ENCODE measurements around the gene COPS3. TPM values are rescaled to one million over a fixed set of nuclear protein-coding genes. Genes with fewer than 3 reads are reported as not detected.

The COPS3 gene
- total RNA-seq, 1 donor from 2014 or later, result 113 TPM

GRCh38 chr17:17246879-17247278 is 34.2 kb downstream of the COPS3 start:
- intact Hi-C loops (cut with micrococcal nuclease), result no loop called here

GRCh38 chr17:17243163-17243562 is 37.9 kb downstream of the COPS3 start:
- intact Hi-C loops (cut with micrococcal nuclease), result no loop called here

- intact Hi-C loops (cut with micrococcal nuclease), result no loop called here
These were observed 38.8 kb downstream of the COPS3 start for GRCh38 chr17:17242246-17242645.

- intact Hi-C loops (cut with micrococcal nuclease), result no loop called here
These were observed 39.4 kb downstream of the COPS3 start for GRCh38 chr17:17241656-17242055.

GRCh38 chr17:17239832-17240231 is 41.2 kb downstream of the COPS3 start:
- intact Hi-C loops (cut with micrococcal nuclease), result loop anchor here (5.0 kb wide), 1 partner anchor 198 kb away; the partner anchor contains the start of gene MPRIP

- intact Hi-C loops (cut with micrococcal nuclease), result loop anchor here (1.0 to 5.0 kb wide), 3 partner anchors 44 to 195 kb away; partner anchors contain the start of genes COPS3, MPRIP and NT5M
These were observed 43.8 kb downstream of the COPS3 start, which contains the start of gene FLCN for GRCh38 chr17:17237026-17237799. Gene FLCN (minus strand): TSS chr17:17237168. CDS start chr17:17228137, 9,031 bp downstream.

GRCh38 chr17:17236295-17237025 is 44.6 kb downstream of the COPS3 start:
- intact Hi-C loops (cut with micrococcal nuclease), result loop anchor here (1.0 to 5.0 kb wide), 3 partner anchors 45 to 194 kb away; partner anchors contain the start of genes COPS3, MPRIP and NT5M

- intact Hi-C loops (cut with micrococcal nuclease), result loop anchor here (5.0 kb wide), 1 partner anchor 193 kb away; the partner anchor contains the start of gene MPRIP
These were observed 45.6 kb downstream of the COPS3 start for GRCh38 chr17:17235212-17236174.

- intact Hi-C loops (cut with micrococcal nuclease), result no loop called here
These were observed 48.8 kb downstream of the COPS3 start for GRCh38 chr17:17232303-17232621.

GRCh38 chr17:17231621-17232302 is 49.3 kb downstream of the COPS3 start:
- intact Hi-C loops (cut with micrococcal nuclease), result no loop called here

- intact Hi-C loops (cut with micrococcal nuclease), result no loop called here
These were observed 51.3 kb downstream of the COPS3 start for GRCh38 chr17:17229416-17230384.

- intact Hi-C loops (cut with micrococcal nuclease), result no loop called here
These were observed 52.3 kb downstream of the COPS3 start for GRCh38 chr17:17228521-17229279.

GRCh38 chr17:17227608-17228520 is 53.2 kb downstream of the COPS3 start:
- intact Hi-C loops (cut with micrococcal nuclease), result no loop called here

- intact Hi-C loops (cut with micrococcal nuclease), result no loop called here
These were observed 54.4 kb downstream of the COPS3 start for GRCh38 chr17:17226451-17227265.

- intact Hi-C loops (cut with micrococcal nuclease), result no loop called here
These were observed 55.1 kb downstream of the COPS3 start for GRCh38 chr17:17225901-17226300.

GRCh38 chr17:17224137-17224536 is 56.9 kb downstream of the COPS3 start:
- intact Hi-C loops (cut with micrococcal nuclease), result no loop called here

- intact Hi-C loops (cut with micrococcal nuclease), result no loop called here
These were observed 57.3 kb downstream of the COPS3 start for GRCh38 chr17:17223736-17224135.

Measured in T-helper 2 cell treated with Interferon-gamma antibody and Interleukin-4, amounts not matched to agents 100 ng/mL and 5 ng/mL, for 36 hours (primary cell).